Central memory CD8-positive, alpha-beta T cell (primary cell): Measurements from ENCODE around the gene MED12L.

Experiments
- ATAC-seq: fragments of 150-1000 bp; cut with Tn5 transposase; replicated peaks from 2 replicates; pipeline ENCODE4 v1.10.0; 2022; ENCODE audit warnings: mild to moderate bottlenecking, moderate FRiP score, moderate number of reproducible peaks; ENCODE audit not compliant: poor library complexity, severe bottlenecking; ENCODE audit errors: extremely low read depth
- DNase-seq, 2 donors: peaks; one replicate each; pipeline ENCODE4 v3.0.0; 2021; ENCODE audit warnings: low spot score in 2 of 2
- H3K27ac Mint-ChIP-seq: one replicate; pipeline ENCODE4 v1.8.0; 2022; ENCODE audit warnings: low read depth, mild to moderate bottlenecking, moderate library complexity, mixed read lengths
- H3K27me3 Mint-ChIP-seq: one replicate; pipeline ENCODE4 v1.8.0; 2022; ENCODE audit warnings: mixed read lengths
- H3K36me3 Mint-ChIP-seq: one replicate; pipeline ENCODE4 v1.8.0; 2022; ENCODE audit warnings: mild to moderate bottlenecking, moderate library complexity, mixed read lengths; ENCODE audit not compliant: insufficient read depth
- H3K4me1 Mint-ChIP-seq: one replicate; pipeline ENCODE4 v1.8.0; 2022; ENCODE audit warnings: mixed read lengths
- H3K4me3 Mint-ChIP-seq: one replicate; pipeline ENCODE4 v1.8.0; 2022; ENCODE audit warnings: mild to moderate bottlenecking, moderate library complexity, mixed read lengths
- H3K9me3 Mint-ChIP-seq: one replicate; pipeline ENCODE4 v1.8.0; 2022; ENCODE audit warnings: mixed read lengths

Gene MED12L

GRCh38 chr3:151178208-151178845 is 92.9 kb downstream of the MED12L start:
- H3K27ac Mint-ChIP-seq: no peak overlapping the region
- ATAC-seq: no peak
- no peak overlapping the region for H3K4me3 Mint-ChIP-seq
- peaks cover 13% of the 10 kb centered on the region for H3K4me1 Mint-ChIP-seq
- DNase-seq: no peak
- H3K9me3 Mint-ChIP-seq: no peaks in the 10 kb centered on the region
- H3K27me3 Mint-ChIP-seq: no peaks in the 10 kb centered on the region
- no peaks in the 10 kb centered on the region for H3K36me3 Mint-ChIP-seq

- ATAC-seq (no peak), DNase-seq (no peak)
- Mint-ChIP-seq H3K27me3 (no peaks in the 10 kb centered on the region), H3K4me3 (no peak overlapping the region), H3K36me3 (no peaks in the 10 kb centered on the region), H3K9me3 (no peaks in the 10 kb centered on the region), H3K4me1 (peaks cover 25% of the 10 kb centered on the region), H3K27ac (peak overlapping the region; percentile 78)
Observed at GRCh38 chr3:151182349-151183079, 97.0 kb downstream of the MED12L start.

GRCh38 chr3:151183265-151183671 is 97.8 kb downstream of the MED12L start:
- Mint-ChIP-seq H3K36me3 (no peaks in the 10 kb centered on the region), H3K4me3 (peak overlapping the region; percentile 54), H3K27ac (peak overlapping the region; percentile 78), H3K9me3 (no peaks in the 10 kb centered on the region), H3K27me3 (no peaks in the 10 kb centered on the region), H3K4me1 (peaks cover 25% of the 10 kb centered on the region)
- no peak for DNase-seq
- ATAC-seq: peak; percentile 78

GRCh38 chr3:151191095-151191494 is 105.6 kb downstream of the MED12L start:
- ATAC-seq: no peak
- H3K27ac Mint-ChIP-seq: no peak overlapping the region
- no peaks in the 10 kb centered on the region for H3K9me3 Mint-ChIP-seq
- no peak overlapping the region for H3K4me3 Mint-ChIP-seq
- DNase-seq: no peak
- peaks cover 9% of the 10 kb centered on the region for H3K4me1 Mint-ChIP-seq
- no peaks in the 10 kb centered on the region for H3K36me3 Mint-ChIP-seq
- H3K27me3 Mint-ChIP-seq: no peaks in the 10 kb centered on the region

- Mint-ChIP-seq H3K27ac (no peak overlapping the region), H3K4me3 (no peak overlapping the region), H3K36me3 (no peaks in the 10 kb centered on the region), H3K4me1 (no peaks in the 10 kb centered on the region), H3K27me3 (no peaks in the 10 kb centered on the region), H3K9me3 (no peaks in the 10 kb centered on the region)
- ATAC-seq: no peak
- DNase-seq: no peak
Observed at GRCh38 chr3:151192545-151192944, 107.1 kb downstream of the MED12L start.

GRCh38 chr3:151195826-151196225 is 110.4 kb downstream of the MED12L start:
- H3K9me3 Mint-ChIP-seq: no peaks in the 10 kb centered on the region
- peaks cover 20% of the 10 kb centered on the region for H3K36me3 Mint-ChIP-seq
- peaks cover 15% of the 10 kb centered on the region for H3K4me1 Mint-ChIP-seq
- ATAC-seq (no peak), DNase-seq (no peak)
- H3K27me3 Mint-ChIP-seq: no peaks in the 10 kb centered on the region
- no peak overlapping the region for H3K27ac Mint-ChIP-seq
- no peak overlapping the region for H3K4me3 Mint-ChIP-seq

GRCh38 chr3:151196434-151196833 is 111.0 kb downstream of the MED12L start:
- H3K4me3 Mint-ChIP-seq: no peak overlapping the region
- no peak overlapping the region for H3K27ac Mint-ChIP-seq
- H3K36me3 Mint-ChIP-seq: peaks cover 25% of the 10 kb centered on the region
- H3K4me1 Mint-ChIP-seq: peaks cover 21% of the 10 kb centered on the region
- DNase-seq (no peak), ATAC-seq (no peak)
- H3K9me3 Mint-ChIP-seq: no peaks in the 10 kb centered on the region
- no peaks in the 10 kb centered on the region for H3K27me3 Mint-ChIP-seq

- no peak overlapping the region for H3K4me3 Mint-ChIP-seq
- peaks cover 26% of the 10 kb centered on the region for H3K36me3 Mint-ChIP-seq
- H3K4me1 Mint-ChIP-seq: peaks cover 24% of the 10 kb centered on the region
- ATAC-seq: no peak
- no peak for DNase-seq
- H3K9me3 Mint-ChIP-seq: no peaks in the 10 kb centered on the region
- H3K27me3 Mint-ChIP-seq: no peaks in the 10 kb centered on the region
- H3K27ac Mint-ChIP-seq: no peak overlapping the region
Observed at GRCh38 chr3:151197228-151197627, 111.8 kb downstream of the MED12L start.

- DNase-seq: no peak
- H3K4me1 Mint-ChIP-seq: peaks cover 24% of the 10 kb centered on the region
- no peaks in the 10 kb centered on the region for H3K9me3 Mint-ChIP-seq
- no peaks in the 10 kb centered on the region for H3K27me3 Mint-ChIP-seq
- no peak overlapping the region for H3K27ac Mint-ChIP-seq
- H3K36me3 Mint-ChIP-seq: peaks cover 28% of the 10 kb centered on the region
- no peak for ATAC-seq
- H3K4me3 Mint-ChIP-seq: no peak overlapping the region
Observed at GRCh38 chr3:151197981-151198767, 112.7 kb downstream of the MED12L start.

- no peak for DNase-seq
- Mint-ChIP-seq H3K4me1 (peaks cover 25% of the 10 kb centered on the region), H3K9me3 (no peaks in the 10 kb centered on the region), H3K27ac (no peak overlapping the region), H3K36me3 (peaks cover 28% of the 10 kb centered on the region), H3K27me3 (no peaks in the 10 kb centered on the region), H3K4me3 (no peak overlapping the region)
- ATAC-seq: no peak
Observed at GRCh38 chr3:151198849-151199248, 113.4 kb downstream of the MED12L start.

GRCh38 chr3:151199554-151200438 is 114.3 kb downstream of the MED12L start:
- DNase-seq (no peak), ATAC-seq (no peak)
- peak overlapping the region; percentile 78 for H3K4me3 Mint-ChIP-seq
- H3K4me1 Mint-ChIP-seq: peaks cover 35% of the 10 kb centered on the region
- H3K27me3 Mint-ChIP-seq: no peaks in the 10 kb centered on the region
- H3K36me3 Mint-ChIP-seq: peaks cover 28% of the 10 kb centered on the region
- H3K9me3 Mint-ChIP-seq: no peaks in the 10 kb centered on the region
- peak overlapping the region; percentile 85 for H3K27ac Mint-ChIP-seq

- peaks cover 28% of the 10 kb centered on the region for H3K36me3 Mint-ChIP-seq
Observed at GRCh38 chr3:151200586-151200985, 115.1 kb downstream of the MED12L start.

More at GRCh38 chr3:151200586-151200985, 115.1 kb downstream of the MED12L start:
- H3K4me3 Mint-ChIP-seq: peak overlapping the region; percentile 78
- H3K9me3 Mint-ChIP-seq: no peaks in the 10 kb centered on the region
- DNase-seq (no peak), ATAC-seq (no peak)
- peak overlapping the region; percentile 85 for H3K27ac Mint-ChIP-seq
- peaks cover 41% of the 10 kb centered on the region for H3K4me1 Mint-ChIP-seq
- no peaks in the 10 kb centered on the region for H3K27me3 Mint-ChIP-seq
